HCT116 (cell line): ENCODE data around the gene PLD5. TPM values are rescaled to one million over a fixed set of nuclear protein-coding genes. Genes with fewer than 3 reads are reported as not detected.

Source experiments
- ATAC-seq: fragments of 200-7000 bp; cut with Tn5 transposase; 2 replicates; pipeline ENCODE4 v1.9.1; 2020; ENCODE audit warnings: mild to moderate bottlenecking, moderate library complexity
- BruUV-seq: library from RNA; stranded (reverse); fragments of 400-500 nt; replicated peaks from 2 replicates; lab custom pipeline; 2021; lab: Mats Ljungman, UMichigan
- CTCF ChIA-PET: fragments of 300-600 bp; sonication (Branson Sonifier 250); formaldehyde crosslinking; loops from one replicate; lab custom pipeline; 2021; ENCODE audit warnings: antibody characterized with exemption; lab: Charles Lee
- POLR2A ChIA-PET: fragments of 300-600, 350-600 bp; sonication (Branson Sonifier 250); formaldehyde crosslinking; loops from one replicate; lab custom pipeline; 2021; ENCODE audit warnings: antibody characterized with exemption; lab: Charles Lee
- RAD21 ChIA-PET, 2 experiments: fragments of 300-600 bp; sonication (Branson Sonifier 250); formaldehyde crosslinking; loops; one replicate each; lab custom pipeline; 2023; ENCODE audit warnings: low total read pairs in 2 of 2; ENCODE audit not compliant: uncharacterized antibody in 2 of 2, unreplicated experiment in 2 of 2, low non-redundant PET in 1 of 2; lab: Charles Lee
- DNase-seq: peaks from one replicate; pipeline ENCODE4 v3.0.0-alpha.2; 2010; ENCODE audit warnings: low read depth, low spot score
- H2AFZ ChIP-seq: fragments of 200-600 bp; shearing (Covaris generic), sonication (generic); 2 replicates; pipeline ENCODE4 v1.6.1; 2017; ENCODE audit warnings: low read depth, mixed run types, mixed read lengths, antibody characterized with exemption, low read length; ENCODE audit not compliant: poor library complexity, severe bottlenecking
- H3K27ac ChIP-seq: 2 replicates; pipeline ENCODE4 v1.5.1; 2012; ENCODE audit warnings: low read depth, low read length
- H3K27me3 ChIP-seq: fragments of 200-600 bp; sonication (generic); 2 replicates; pipeline ENCODE4 v1.6.1; 2016; ENCODE audit warnings: mixed run types, low read length, mixed read lengths; ENCODE audit not compliant: insufficient read depth
- H3K36me3 ChIP-seq, 2 experiments: fragments of 200-500 bp in 1 of 2; fragments of 200-600 bp in 1 of 2; sonication (Bioruptor generic) in 1 of 2; sonication (generic) in 1 of 2; 2 replicates each; pipeline versions ENCODE4 v1.5.1 to v1.6.1; 2014 to 2016; ENCODE audit warnings: low read length in 2 of 2, inconsistent platforms in 1 of 2, mixed read lengths in 1 of 2, mixed run types in 1 of 2; ENCODE audit not compliant: insufficient read depth in 2 of 2, control insufficient read depth in 1 of 2
- H3K4me1 ChIP-seq, 2 experiments: fragments of 200-600 bp in 1 of 2; sonication (generic) in 1 of 2; 2 replicates each; pipeline versions ENCODE4 v1.5.1 to v1.6.1; 2012 to 2017; ENCODE audit warnings: low read length in 2 of 2, inconsistent platforms in 1 of 2, mild to moderate bottlenecking in 1 of 2, mixed read lengths in 1 of 2, mixed run types in 1 of 2, moderate library complexity in 1 of 2; ENCODE audit not compliant: insufficient read depth in 2 of 2, control insufficient read depth in 1 of 2
- H3K4me2 ChIP-seq: fragments of 200-600 bp; sonication (generic); 2 replicates; pipeline ENCODE4 v1.6.1; 2017; ENCODE audit warnings: mixed run types, low read length, mixed read lengths
- H3K4me3 ChIP-seq, 2 experiments: fragments of 200-600 bp in 1 of 2; sonication (generic) in 1 of 2; replicated peaks in 1 of 2; 2 replicates each; pipeline ENCODE4 v1.5.1; 2011 to 2016; ENCODE audit warnings: low read length in 2 of 2, control low read depth in 1 of 2, low read depth in 1 of 2, mild to moderate bottlenecking in 1 of 2, mixed read lengths in 1 of 2, mixed run types in 1 of 2
- H3K79me2 ChIP-seq: fragments of 200-600 bp; sonication (generic); 2 replicates; pipeline ENCODE4 v1.6.1; 2017; ENCODE audit warnings: mild to moderate bottlenecking, mixed run types, low read length, moderate library complexity, mixed read lengths; ENCODE audit not compliant: insufficient read depth
- H3K9ac ChIP-seq: fragments of 200-600 bp; sonication (generic); 2 replicates; pipeline ENCODE4 v1.6.1; 2016; ENCODE audit warnings: low read length, mixed read lengths
- H3K9me2 ChIP-seq: fragments of 200-600 bp; sonication (generic), shearing (Covaris generic); 2 replicates; pipeline ENCODE4 v1.6.1; 2017; ENCODE audit warnings: mixed run types, mild to moderate bottlenecking, moderate library complexity; ENCODE audit not compliant: insufficient read depth
- H3K9me3 ChIP-seq, 2 experiments: fragments of 200-500 bp in 1 of 2; fragments of 200-600 bp in 1 of 2; sonication (Bioruptor generic) in 1 of 2; sonication (generic) in 1 of 2; 2 replicates each; pipeline ENCODE4 v1.6.1; 2014 to 2017; ENCODE audit warnings: low read length in 2 of 2, mixed read lengths in 2 of 2, inconsistent platforms in 1 of 2, low read depth in 1 of 2, mild to moderate bottlenecking in 1 of 2, mixed run types in 1 of 2, moderate library complexity in 1 of 2; ENCODE audit not compliant: control insufficient read depth in 1 of 2, insufficient read depth in 1 of 2
- H4K20me1 ChIP-seq: fragments of 200-600 bp; sonication (generic), shearing (Covaris generic); 2 replicates; pipeline ENCODE4 v1.6.1; 2017; ENCODE audit warnings: mixed run types, mild to moderate bottlenecking, moderate library complexity; ENCODE audit not compliant: insufficient read depth
- CBX3 ChIP-seq: IDR thresholded peaks from 2 replicates; pipeline ENCODE4 v1.6.1; 2012; ENCODE audit warnings: low read depth
- EGR1 ChIP-seq: IDR thresholded peaks from 2 replicates; pipeline ENCODE4 v1.6.1; 2012; ENCODE audit warnings: low read depth
- ELF1 ChIP-seq: IDR thresholded peaks from 2 replicates; pipeline ENCODE4 v1.6.1; 2012; ENCODE audit warnings: low read depth, borderline replicate concordance
- EZH2 ChIP-seq: fragments of 200-600 bp; sonication (generic); IDR thresholded peaks from 2 replicates; pipeline ENCODE4 v1.6.1; 2017; ENCODE audit warnings: antibody characterized with exemption, mixed run types
- FOSL1 ChIP-seq: IDR thresholded peaks from 2 replicates; pipeline ENCODE4 v1.6.1; 2012; ENCODE audit warnings: low read depth
- POLR2AphosphoS5 ChIP-seq: IDR thresholded peaks from 2 replicates; pipeline ENCODE4 v1.6.1; 2011; ENCODE audit warnings: mild to moderate bottlenecking, low read depth, low read length, moderate library complexity
- RAD21 ChIP-seq: IDR thresholded peaks from 2 replicates; pipeline ENCODE4 v1.6.1; 2012; ENCODE audit warnings: low read depth, mild to moderate bottlenecking
- SIN3A ChIP-seq: IDR thresholded peaks from 2 replicates; pipeline ENCODE4 v1.6.1; 2012; ENCODE audit warnings: low read depth
- SP1 ChIP-seq: IDR thresholded peaks from 2 replicates; pipeline ENCODE4 v1.6.1; 2012; ENCODE audit warnings: low read depth
- SRF ChIP-seq: IDR thresholded peaks from 2 replicates; pipeline ENCODE4 v1.6.1; 2012; ENCODE audit warnings: low read depth
- TCF7L2 ChIP-seq: IDR thresholded peaks from 2 replicates; pipeline ENCODE4 v1.7.0; 2011; ENCODE audit warnings: borderline replicate concordance, inconsistent platforms; ENCODE audit not compliant: insufficient read depth, insufficient read length; ENCODE audit errors: extremely low read depth
- ZNF274 ChIP-seq: fragments of 200-500 bp; sonication (Bioruptor generic); IDR thresholded peaks from 2 replicates; pipeline ENCODE4 v1.6.1; 2014; ENCODE audit warnings: mild to moderate bottlenecking, low read depth, low read length, inconsistent platforms
- intact Hi-C: fragments of 100-400 bp; cut with micrococcal nuclease; formaldehyde crosslinking; loops from 2 replicates; pipeline ENCODE4 v1.10.0; 2022
- total RNA-seq: library from RNA; stranded (reverse); gene quantifications from one replicate; pipeline ENCODE4 v1.2.1, GENCODE V29; 2021; ENCODE audit not compliant: unreplicated experiment
- TF ChIP-seq, protein P1 (sequence below), 3 experiments: fragments of 200-600 bp in 1 of 3; sonication (generic) in 1 of 3; IDR thresholded peaks in 2 of 3; conservative IDR thresholded peaks in 1 of 3; 2 replicates each; pipeline ENCODE4 v1.5.1; 2012 to 2017; ENCODE audit warnings: low read depth in 2 of 3, low read length in 2 of 3, antibody characterized with exemption in 1 of 3, borderline replicate concordance in 1 of 3, control low read depth in 1 of 3, mild to moderate bottlenecking in 1 of 3, mixed read lengths in 1 of 3, mixed run types in 1 of 3, moderate library complexity in 1 of 3; ENCODE audit not compliant: insufficient read depth in 1 of 3
- TF ChIP-seq, protein P2 (sequence below): IDR thresholded peaks from 2 replicates; pipeline ENCODE4 v1.6.1; 2012
- TF ChIP-seq, protein P3 (sequence below): IDR thresholded peaks from 2 replicates; pipeline ENCODE4 v1.6.1; 2012

PLD5 gene
- total RNA-seq, 1 experiment from 2014 or later, result not detected

GRCh38 chr1:242412921-242413320, 111.6 kb downstream of the PLD5 start:
- ChIA-PET POLR2A (no interaction called here), CTCF (no interaction called here), RAD21 (no interaction called here)
- TF ChIP-seq SIN3A (no peak), SRF (no peak), ELF1 (no peak), SP1 (no peak), ZNF274 (no peak), FOSL1 (no peak), EZH2 (no peak), CBX3 (no peak), TCF7L2 (no peak), RAD21 (no peak), POLR2AphosphoS5 (no peak), EGR1 (no peak)
- TF ChIP-seq, protein P1, sequence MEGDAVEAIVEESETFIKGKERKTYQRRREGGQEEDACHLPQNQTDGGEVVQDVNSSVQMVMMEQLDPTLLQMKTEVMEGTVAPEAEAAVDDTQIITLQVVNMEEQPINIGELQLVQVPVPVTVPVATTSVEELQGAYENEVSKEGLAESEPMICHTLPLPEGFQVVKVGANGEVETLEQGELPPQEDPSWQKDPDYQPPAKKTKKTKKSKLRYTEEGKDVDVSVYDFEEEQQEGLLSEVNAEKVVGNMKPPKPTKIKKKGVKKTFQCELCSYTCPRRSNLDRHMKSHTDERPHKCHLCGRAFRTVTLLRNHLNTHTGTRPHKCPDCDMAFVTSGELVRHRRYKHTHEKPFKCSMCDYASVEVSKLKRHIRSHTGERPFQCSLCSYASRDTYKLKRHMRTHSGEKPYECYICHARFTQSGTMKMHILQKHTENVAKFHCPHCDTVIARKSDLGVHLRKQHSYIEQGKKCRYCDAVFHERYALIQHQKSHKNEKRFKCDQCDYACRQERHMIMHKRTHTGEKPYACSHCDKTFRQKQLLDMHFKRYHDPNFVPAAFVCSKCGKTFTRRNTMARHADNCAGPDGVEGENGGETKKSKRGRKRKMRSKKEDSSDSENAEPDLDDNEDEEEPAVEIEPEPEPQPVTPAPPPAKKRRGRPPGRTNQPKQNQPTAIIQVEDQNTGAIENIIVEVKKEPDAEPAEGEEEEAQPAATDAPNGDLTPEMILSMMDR (IDR thresholded peaks at IDR 0.05 in 2 of 3, conservative IDR thresholded peaks at IDR 0.05 in 1 of 3; ENCODE audit: borderline replicate concordance in 1 of 3, insufficient read depth in 1 of 3, low read depth in 2 of 3, low read length in 2 of 3), result no peak
- TF ChIP-seq, protein P2, sequence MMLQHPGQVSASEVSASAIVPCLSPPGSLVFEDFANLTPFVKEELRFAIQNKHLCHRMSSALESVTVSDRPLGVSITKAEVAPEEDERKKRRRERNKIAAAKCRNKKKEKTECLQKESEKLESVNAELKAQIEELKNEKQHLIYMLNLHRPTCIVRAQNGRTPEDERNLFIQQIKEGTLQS, result no peak
- TF ChIP-seq, protein P3, sequence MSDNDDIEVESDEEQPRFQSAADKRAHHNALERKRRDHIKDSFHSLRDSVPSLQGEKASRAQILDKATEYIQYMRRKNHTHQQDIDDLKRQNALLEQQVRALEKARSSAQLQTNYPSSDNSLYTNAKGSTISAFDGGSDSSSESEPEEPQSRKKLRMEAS, result no peak
- Histone ChIP-seq H3K27ac (no peak overlapping the region), H3K27me3 (no peaks in the 10 kb centered on the region), H2AFZ (no peak overlapping the region), H3K9me3 (no peaks in the 10 kb centered on the region), H3K36me3 (no peaks in the 10 kb centered on the region), H3K4me2 (no peak overlapping the region), H3K4me1 (no peaks in the 10 kb centered on the region), H3K9ac (no peak overlapping the region), H4K20me1 (no peaks in the 10 kb centered on the region), H3K9me2 (no peaks in the 10 kb centered on the region), H3K79me2 (no peaks in the 10 kb centered on the region), H3K4me3 (no peak overlapping the region)
- intact Hi-C loops, result no loop called here
- BruUV-seq, result no TSS peak
- no peak for DNase-seq
- ATAC-seq, result no peak
